Measurements from ENCODE around the gene MED4. TPM values are rescaled to one million over a fixed set of nuclear protein-coding genes. Genes with fewer than 3 reads are reported as not detected.
"Not testable (repeated sequence)": the region's sequence is repeated elsewhere in the genome, so short reads cannot be mapped to it uniquely, and the experiment has no call there.

MED4 gene
- polyA plus RNA-seq, 3 donors: 99.3 to 110 (median 107) TPM

- DNase-seq (ENCODE audit: low read depth in 3 of 3, low spot score in 2 of 3): no peak
Observed at GRCh38 chr13:48096670-48097069, 1.8 kb upstream of the MED4 start.

- no peak for DNase-seq (ENCODE audit: low read depth in 3 of 3, low spot score in 2 of 3)
Observed at GRCh38 chr13:48094404-48094780, 512 bp downstream of the MED4 start.

- no peak for DNase-seq (ENCODE audit: low read depth in 3 of 3, low spot score in 2 of 3)
Observed at GRCh38 chr13:48093588-48093987, 1.3 kb downstream of the MED4 start.

- DNase-seq (ENCODE audit: low read depth in 3 of 3, low spot score in 2 of 3): no peak
Observed at GRCh38 chr13:48086272-48086671, 8.6 kb downstream of the MED4 start.

GRCh38 chr13:48081739-48082138 is 13.2 kb downstream of the MED4 start:
- no peak for DNase-seq (ENCODE audit: low read depth in 3 of 3, low spot score in 2 of 3)

- DNase-seq (ENCODE audit: low read depth in 3 of 3, low spot score in 2 of 3): no peak
Observed at GRCh38 chr13:48078251-48078656, 16.6 kb downstream of the MED4 start.

- no peak for DNase-seq (ENCODE audit: low read depth in 3 of 3, low spot score in 2 of 3)
Observed at GRCh38 chr13:48074006-48074405, 20.9 kb downstream of the MED4 start.

- DNase-seq (ENCODE audit: low read depth in 3 of 3, low spot score in 2 of 3): no peak
Observed at GRCh38 chr13:48072787-48073186, 22.1 kb downstream of the MED4 start.

GRCh38 chr13:48072304-48072703 is 22.6 kb downstream of the MED4 start:
- no peak for DNase-seq (ENCODE audit: low read depth in 3 of 3, low spot score in 2 of 3)

GRCh38 chr13:48070942-48071341 is 24.0 kb downstream of the MED4 start:
- no peak for DNase-seq (ENCODE audit: low read depth in 3 of 3, low spot score in 2 of 3)

GRCh38 chr13:48069573-48069972 is 25.3 kb downstream of the MED4 start:
- no peak for DNase-seq (ENCODE audit: low read depth in 3 of 3, low spot score in 2 of 3)

GRCh38 chr13:48068952-48069351 is 26.0 kb downstream of the MED4 start:
- DNase-seq (ENCODE audit: low read depth in 3 of 3, low spot score in 2 of 3): no peak

GRCh38 chr13:48068036-48068435 is 26.9 kb downstream of the MED4 start:
- no peak for DNase-seq (ENCODE audit: low read depth in 3 of 3, low spot score in 2 of 3)

GRCh38 chr13:48066310-48066989 is 28.5 kb downstream of the MED4 start:
- DNase-seq (ENCODE audit: low read depth in 3 of 3, low spot score in 2 of 3): no peak

- DNase-seq (ENCODE audit: low read depth in 3 of 3, low spot score in 2 of 3): not testable (repeated sequence)
Observed at GRCh38 chr13:48059951-48060350, 35.0 kb downstream of the MED4 start.

- DNase-seq (ENCODE audit: low read depth in 3 of 3, low spot score in 2 of 3): not testable (repeated sequence)
Observed at GRCh38 chr13:48058536-48058935, 36.4 kb downstream of the MED4 start.

- DNase-seq (ENCODE audit: low read depth in 3 of 3, low spot score in 2 of 3): no peak
Observed at GRCh38 chr13:48055712-48056111, 39.2 kb downstream of the MED4 start.

- DNase-seq (ENCODE audit: low read depth in 3 of 3, low spot score in 2 of 3): no peak
Observed at GRCh38 chr13:48054601-48055000, 40.3 kb downstream of the MED4 start.

- no peak for DNase-seq (ENCODE audit: low read depth in 3 of 3, low spot score in 2 of 3)
Observed at GRCh38 chr13:48050550-48050949, 44.4 kb downstream of the MED4 start.

- no peak for DNase-seq (ENCODE audit: low read depth in 3 of 3, low spot score in 2 of 3)
Observed at GRCh38 chr13:48043789-48044503, 51.0 kb downstream of the MED4 start.

GRCh38 chr13:48042894-48043293 is 52.0 kb downstream of the MED4 start:
- DNase-seq (ENCODE audit: low read depth in 3 of 3, low spot score in 2 of 3): no peak

GRCh38 chr13:48040896-48041295 is 54.0 kb downstream of the MED4 start:
- DNase-seq (ENCODE audit: low read depth in 3 of 3, low spot score in 2 of 3): no peak
